ENCODE results near the gene IFNA1. TPM values are rescaled to one million over a fixed set of nuclear protein-coding genes. Genes with fewer than 3 reads are reported as not detected.
A peak's percentile ranks its signal among the peaks of the same experiment; 100 is the strongest.

IFNA1 gene
- total and polyA plus RNA-seq, 2 donors (not counting 1 experiment from before 2014, with no cell fraction given), result not detected

GRCh38 chr9:21413151-21413550, 27.1 kb upstream of the IFNA1 start:
- H2AFZ ChIP-seq (ENCODE audit: low read length), result no peak overlapping the region
- H4K20me1 ChIP-seq (ENCODE audit: control insufficient read depth, extremely low read depth, insufficient read depth, low read length), result no peaks in the 10 kb centered on the region
- TF ChIP-seq EZH2 (IDR thresholded peaks at IDR 0.05; ENCODE audit: low read length, missing control alignments) (no peak), CTCF (conservative IDR thresholded peaks at IDR 0.05 in 1 of 2, IDR thresholded peaks at IDR 0.05 in 1 of 2; ENCODE audit: low read depth in 1 of 2, low read length in 2 of 2) (no peak)
- H3K4me1 ChIP-seq (ENCODE audit: control insufficient read depth, extremely low read depth, insufficient read depth, low read length), result no peaks in the 10 kb centered on the region
- no peak overlapping the region for H3K27ac ChIP-seq (ENCODE audit: insufficient read depth, low read length)
- H3K79me2 ChIP-seq (ENCODE audit: control insufficient read depth, insufficient read depth, low read length), result no peaks in the 10 kb centered on the region
- DNase-seq (ENCODE audit: low read depth in 2 of 2), result no peak
- no peak overlapping the region for H3K4me2 ChIP-seq (ENCODE audit: extremely low read depth, insufficient read depth, low read length)
- H3K9ac ChIP-seq (ENCODE audit: insufficient read depth, low read length), result no peak overlapping the region
- H3K27me3 ChIP-seq (ENCODE audit: control insufficient read depth, insufficient read depth, low read length), result peaks cover 2% of the 10 kb centered on the region
- no peaks in the 10 kb centered on the region for H3K9me3 ChIP-seq (ENCODE audit: control insufficient read depth, insufficient read depth, low read depth, low read length)
- no peak overlapping the region for H3K4me3 ChIP-seq (replicated peaks in 1 of 4; ENCODE audit: control extremely low read depth in 1 of 4, insufficient read depth in 1 of 4, low read depth in 3 of 4, low read length in 4 of 4)
- no peaks in the 10 kb centered on the region for H3K36me3 ChIP-seq (ENCODE audit: control insufficient read depth, insufficient read depth, low read length)

GRCh38 chr9:21413624-21414023, 26.6 kb upstream of the IFNA1 start:
- no peaks in the 10 kb centered on the region for H3K9me3 ChIP-seq (ENCODE audit: control insufficient read depth, insufficient read depth, low read depth, low read length)
- no peak overlapping the region for H3K27ac ChIP-seq (ENCODE audit: insufficient read depth, low read length)
- no peaks in the 10 kb centered on the region for H3K36me3 ChIP-seq (ENCODE audit: control insufficient read depth, insufficient read depth, low read length)
- H3K9ac ChIP-seq (ENCODE audit: insufficient read depth, low read length), result no peak overlapping the region
- H3K4me1 ChIP-seq (ENCODE audit: control insufficient read depth, extremely low read depth, insufficient read depth, low read length), result no peaks in the 10 kb centered on the region
- H3K27me3 ChIP-seq (ENCODE audit: control insufficient read depth, insufficient read depth, low read length), result peaks cover 2% of the 10 kb centered on the region
- no peaks in the 10 kb centered on the region for H4K20me1 ChIP-seq (ENCODE audit: control insufficient read depth, extremely low read depth, insufficient read depth, low read length)
- H3K79me2 ChIP-seq (ENCODE audit: control insufficient read depth, insufficient read depth, low read length), result no peaks in the 10 kb centered on the region
- H3K4me3 ChIP-seq (replicated peaks in 1 of 4; ENCODE audit: control extremely low read depth in 1 of 4, insufficient read depth in 1 of 4, low read depth in 3 of 4, low read length in 4 of 4), result no peak overlapping the region
- no peak for DNase-seq (ENCODE audit: low read depth in 2 of 2)
- H3K4me2 ChIP-seq (ENCODE audit: extremely low read depth, insufficient read depth, low read length), result no peak overlapping the region
- TF ChIP-seq CTCF (conservative IDR thresholded peaks at IDR 0.05 in 1 of 2, IDR thresholded peaks at IDR 0.05 in 1 of 2; ENCODE audit: low read depth in 1 of 2, low read length in 2 of 2) (peak in 1 of 2 donors; percentile 31), EZH2 (IDR thresholded peaks at IDR 0.05; ENCODE audit: low read length, missing control alignments) (no peak)
- no peak overlapping the region for H2AFZ ChIP-seq (ENCODE audit: low read length)

- peaks cover 2% of the 10 kb centered on the region for H3K27me3 ChIP-seq (ENCODE audit: control insufficient read depth, insufficient read depth, low read length)
- H3K9me3 ChIP-seq (ENCODE audit: control insufficient read depth, insufficient read depth, low read depth, low read length), result no peaks in the 10 kb centered on the region
- no peaks in the 10 kb centered on the region for H3K4me1 ChIP-seq (ENCODE audit: control insufficient read depth, extremely low read depth, insufficient read depth, low read length)
- H3K27ac ChIP-seq (ENCODE audit: insufficient read depth, low read length), result no peak overlapping the region
- TF ChIP-seq EZH2 (IDR thresholded peaks at IDR 0.05; ENCODE audit: low read length, missing control alignments) (no peak), CTCF (conservative IDR thresholded peaks at IDR 0.05 in 1 of 2, IDR thresholded peaks at IDR 0.05 in 1 of 2; ENCODE audit: low read depth in 1 of 2, low read length in 2 of 2) (no peak)
- no peak overlapping the region for H3K9ac ChIP-seq (ENCODE audit: insufficient read depth, low read length)
- H3K4me2 ChIP-seq (ENCODE audit: extremely low read depth, insufficient read depth, low read length), result no peak overlapping the region
- H4K20me1 ChIP-seq (ENCODE audit: control insufficient read depth, extremely low read depth, insufficient read depth, low read length), result no peaks in the 10 kb centered on the region
- no peak for DNase-seq (ENCODE audit: low read depth in 2 of 2)
- H3K79me2 ChIP-seq (ENCODE audit: control insufficient read depth, insufficient read depth, low read length), result no peaks in the 10 kb centered on the region
- H3K36me3 ChIP-seq (ENCODE audit: control insufficient read depth, insufficient read depth, low read length), result no peaks in the 10 kb centered on the region
- H2AFZ ChIP-seq (ENCODE audit: low read length), result no peak overlapping the region
- no peak overlapping the region for H3K4me3 ChIP-seq (replicated peaks in 1 of 4; ENCODE audit: control extremely low read depth in 1 of 4, insufficient read depth in 1 of 4, low read depth in 3 of 4, low read length in 4 of 4)
Measured at GRCh38 chr9:21414220-21414940, 25.9 kb upstream of the IFNA1 start.

Data from fibroblast of lung (primary cell).